HEK293 (cell line): ENCODE results near the gene SLC7A9.

ENCODE experiments used
- CTCF ChIA-PET: fragments of 350-600 bp; formaldehyde crosslinking; extraction: SDS; loops from one replicate; lab custom pipeline; 2021; ENCODE audit warnings: antibody characterized with exemption; lab: Yijun Ruan, JAX
- POLR2A ChIA-PET: fragments of 300-600 bp; formaldehyde crosslinking; extraction: SDS; loops from one replicate; lab custom pipeline; 2020; ENCODE audit warnings: antibody characterized with exemption, inconsistent platforms; lab: Yijun Ruan, JAX
- H3K27ac ChIP-seq: fragments of 200-500 bp; sonication (Bioruptor generic); 2 replicates; pipeline ENCODE4 v1.5.1; 2014; ENCODE audit warnings: low read depth, low read length, control low read depth, inconsistent platforms; ENCODE audit errors: extremely low read depth
- H3K36me3 ChIP-seq, 2 experiments: fragments of 200-500 bp in 1 of 2; sonication (Bioruptor generic) in 1 of 2; 1 replicate in 1 of 2; 2 replicates in 1 of 2; pipeline ENCODE4 v1.5.1; 2014 to 2017; ENCODE audit warnings: inconsistent platforms in 2 of 2, low read length in 2 of 2; ENCODE audit not compliant: control insufficient read depth in 2 of 2, insufficient read depth in 1 of 2
- H3K4me1 ChIP-seq: fragments of 200-500 bp; sonication (Bioruptor generic); 2 replicates; pipeline ENCODE4 v1.5.1; 2014; ENCODE audit warnings: mild to moderate bottlenecking, low read length, inconsistent platforms; ENCODE audit not compliant: control insufficient read depth, insufficient read depth
- H3K4me3 ChIP-seq: 2 replicates; pipeline ENCODE4 v1.5.1; 2011; ENCODE audit warnings: low read depth, mild to moderate bottlenecking, control low read depth, low read length, moderate library complexity
- H3K9me3 ChIP-seq: fragments of 200-500 bp; sonication (Bioruptor generic); 2 replicates; pipeline ENCODE4 v1.5.1; 2014; ENCODE audit warnings: low read depth, low read length, inconsistent platforms; ENCODE audit not compliant: control insufficient read depth, insufficient read depth
- GLIS2 ChIP-seq: fragments of 450-650 bp; formaldehyde crosslinking; IDR thresholded peaks from 2 replicates; pipeline ENCODE4 v1.5.1; 2016; ENCODE audit warnings: missing biosample characterization, missing genetic modification characterization
- KLF1 ChIP-seq: fragments of 450-650 bp; formaldehyde crosslinking; IDR thresholded peaks from 2 replicates; pipeline ENCODE4 v1.5.1; 2016; ENCODE audit warnings: missing biosample characterization, missing genetic modification characterization
- KLF16 ChIP-seq: fragments of 450-650 bp; formaldehyde crosslinking; IDR thresholded peaks from 2 replicates; pipeline ENCODE4 v1.5.1; 2017; ENCODE audit warnings: missing biosample characterization, missing genetic modification characterization
- KLF8 ChIP-seq: fragments of 450-650 bp; formaldehyde crosslinking; IDR thresholded peaks from 2 replicates; pipeline ENCODE4 v1.5.1; 2016; ENCODE audit warnings: missing biosample characterization, missing genetic modification characterization
- REPIN1 ChIP-seq: fragments of 450-650 bp; formaldehyde crosslinking; IDR thresholded peaks from 2 replicates; pipeline ENCODE4 v1.5.1; 2017; ENCODE audit warnings: missing biosample characterization, missing genetic modification characterization, low read depth
- ZBTB11 ChIP-seq: fragments of 450-650 bp; formaldehyde crosslinking; conservative IDR thresholded peaks from 2 replicates; pipeline ENCODE4 v1.5.1; 2016; ENCODE audit warnings: low read depth, missing biosample characterization, missing genetic modification characterization
- ZBTB7A ChIP-seq: fragments of 450-650 bp; formaldehyde crosslinking; IDR thresholded peaks from 2 replicates; pipeline ENCODE4 v1.5.1; 2016; ENCODE audit warnings: low read depth, missing biosample characterization, missing genetic modification characterization
- ZNF10 ChIP-seq: fragments of 450-650 bp; formaldehyde crosslinking; IDR thresholded peaks from 2 replicates; pipeline ENCODE4 v1.5.1; 2017; ENCODE audit warnings: missing biosample characterization, missing genetic modification characterization
- ZNF133 ChIP-seq: fragments of 450-650 bp; formaldehyde crosslinking; IDR thresholded peaks from 2 replicates; pipeline ENCODE4 v1.5.1; 2016; ENCODE audit warnings: missing biosample characterization, missing genetic modification characterization
- ZNF157 ChIP-seq: fragments of 450-650 bp; formaldehyde crosslinking; IDR thresholded peaks from 2 replicates; pipeline ENCODE4 v1.5.1; 2016; ENCODE audit warnings: missing biosample characterization, missing genetic modification characterization
- ZNF239 ChIP-seq: fragments of 450-650 bp; formaldehyde crosslinking; IDR thresholded peaks from 2 replicates; pipeline ENCODE4 v1.5.1; 2016; ENCODE audit warnings: missing biosample characterization, missing genetic modification characterization
- ZNF335 ChIP-seq: fragments of 450-650 bp; formaldehyde crosslinking; conservative IDR thresholded peaks from 2 replicates; pipeline ENCODE4 v1.5.1; 2016; ENCODE audit warnings: missing biosample characterization, missing genetic modification characterization
- ZNF394 ChIP-seq: fragments of 450-650 bp; formaldehyde crosslinking; IDR thresholded peaks from 2 replicates; pipeline ENCODE4 v1.5.1; 2016; ENCODE audit warnings: missing biosample characterization, missing genetic modification characterization, mild to moderate bottlenecking, moderate library complexity, borderline replicate concordance
- ZNF558 ChIP-seq: fragments of 450-650 bp; formaldehyde crosslinking; IDR thresholded peaks from 2 replicates; pipeline ENCODE4 v1.5.1; 2016; ENCODE audit warnings: missing biosample characterization, missing genetic modification characterization
- ZNF560 ChIP-seq: fragments of 450-650 bp; formaldehyde crosslinking; IDR thresholded peaks from 2 replicates; pipeline ENCODE4 v1.5.1; 2017; ENCODE audit warnings: missing biosample characterization, missing genetic modification characterization, borderline replicate concordance
- ZNF571 ChIP-seq: fragments of 450-650 bp; formaldehyde crosslinking; IDR thresholded peaks from 2 replicates; pipeline ENCODE4 v1.5.0; 2017; ENCODE audit warnings: missing biosample characterization, missing genetic modification characterization
- ZNF658 ChIP-seq: fragments of 450-650 bp; formaldehyde crosslinking; IDR thresholded peaks from 2 replicates; pipeline ENCODE4; 2016; ENCODE audit warnings: missing biosample characterization, missing genetic modification characterization
- ZNF660 ChIP-seq: fragments of 450-650 bp; IDR thresholded peaks from 2 replicates; pipeline ENCODE4 v1.5.1; 2018; ENCODE audit warnings: missing biosample characterization, mild to moderate bottlenecking, missing genetic modification characterization
- ZNF747 ChIP-seq: fragments of 450-650 bp; formaldehyde crosslinking; IDR thresholded peaks from 2 replicates; pipeline ENCODE4 v1.5.1; 2016; ENCODE audit warnings: missing biosample characterization, missing genetic modification characterization
- ZNF76 ChIP-seq: fragments of 450-650 bp; formaldehyde crosslinking; IDR thresholded peaks from 2 replicates; pipeline ENCODE4; 2016; ENCODE audit warnings: low read depth, missing biosample characterization, missing genetic modification characterization, borderline replicate concordance
- ZNF791 ChIP-seq: fragments of 450-650 bp; formaldehyde crosslinking; IDR thresholded peaks from 2 replicates; pipeline ENCODE4 v1.5.1; 2016; ENCODE audit warnings: missing biosample characterization, missing genetic modification characterization

The SLC7A9 gene

GRCh38 chr19:32864318-32865007 is 5.1 kb downstream of the SLC7A9 start:
- ChIA-PET CTCF (interaction anchor here (0.6 kb wide), 1 partner anchor 87 kb away, joined by 3 read pairs; no protein-coding TSS in a partner anchor), POLR2A (no interaction called here)
- Histone ChIP-seq H3K4me1 (no peaks in the 10 kb centered on the region), H3K4me3 (no peak overlapping the region), H3K9me3 (no peaks in the 10 kb centered on the region), H3K36me3 (no peaks in the 10 kb centered on the region; a peak in 1 of 3 replicates), H3K27ac (no peak overlapping the region)
- TF ChIP-seq ZNF571 (tag by site-specific recombination): no peak
- TF ChIP-seq KLF1 (tag by site-specific recombination): peak; percentile 92
- TF ChIP-seq ZNF10 (tag by site-specific recombination): no peak
- TF ChIP-seq ZBTB11 (tag by site-specific recombination): no peak

GRCh38 chr19:32863841-32864240 is 5.7 kb downstream of the SLC7A9 start:
- TF ChIP-seq ZNF335 (no peak), KLF8 (tag by site-specific recombination) (no peak), KLF1 (tag by site-specific recombination) (peak; percentile 5; the same call in 1 of the 2 replicates), ZNF658 (tag by site-specific recombination) (no peak), REPIN1 (no peak), ZNF76 (tag by site-specific recombination) (no peak)
- CTCF ChIA-PET: interaction anchor here (0.5 kb wide), 1 partner anchor 280 kb away, joined by 3 read pairs; no protein-coding TSS in a partner anchor

GRCh38 chr19:32863301-32863700 is 6.3 kb downstream of the SLC7A9 start:
- Histone ChIP-seq H3K27ac (no peak overlapping the region), H3K36me3 (no peaks in the 10 kb centered on the region; a peak in 1 of 3 replicates), H3K4me1 (no peaks in the 10 kb centered on the region)
- POLR2A ChIA-PET: no interaction called here
- TF ChIP-seq ZNF560 (tag by site-specific recombination): no peak
- TF ChIP-seq ZNF660 (tag by site-specific recombination): no peak
- no peak for TF ChIP-seq ZNF747
- no peak for TF ChIP-seq ZBTB7A (tag by site-specific recombination)
- TF ChIP-seq ZNF133 (tag by site-specific recombination): no peak
- no peak for TF ChIP-seq ZNF157 (tag by site-specific recombination)
- TF ChIP-seq KLF16 (tag by site-specific recombination): no peak
- TF ChIP-seq ZNF558 (tag by site-specific recombination): no peak
- TF ChIP-seq ZNF791: no peak
- no peak for TF ChIP-seq ZNF394 (tag by site-specific recombination)
- TF ChIP-seq GLIS2: no peak
- TF ChIP-seq ZNF239 (tag by site-specific recombination): no peak
- no peak for TF ChIP-seq ZBTB11 (tag by site-specific recombination)
- TF ChIP-seq, all 188 proteins: peak for 0
- CTCF ChIA-PET: interaction anchor here (0.5 kb wide), 1 partner anchor 281 kb away, joined by 3 read pairs; no protein-coding TSS in a partner anchor
- H3K9me3 ChIP-seq: no peaks in the 10 kb centered on the region
- no peak overlapping the region for H3K4me3 ChIP-seq

More at GRCh38 chr19:32863841-32864240, 5.7 kb downstream of the SLC7A9 start:
- Histone ChIP-seq H3K36me3 (no peaks in the 10 kb centered on the region; a peak in 1 of 3 replicates), H3K9me3 (no peaks in the 10 kb centered on the region), H3K4me3 (no peak overlapping the region), H3K27ac (no peak overlapping the region), H3K4me1 (no peaks in the 10 kb centered on the region)
- POLR2A ChIA-PET: no interaction called here
